ENCODE measurements around the gene MYT1. TPM values are rescaled to one million over a fixed set of nuclear protein-coding genes. Genes with fewer than 3 reads are reported as not detected.
"Not testable (repeated sequence)": the region's sequence is repeated elsewhere in the genome, so short reads cannot be mapped to it uniquely, and the experiment has no call there.

The MYT1 gene
- total RNA-seq, 2 donors from 2014 or later = 0.27 to 0.74 TPM

GRCh38 chr20:64177384-64177783, 13.1 kb downstream of the MYT1 start:
- H3K36me3 ChIP-seq = no peaks in the 10 kb centered on the region
- no peaks in the 10 kb centered on the region for H3K9me3 ChIP-seq
- DNase-seq (ENCODE audit: low spot score) = no peak
- intact Hi-C loops (cut with DNase I) = no loop called here
- no peaks in the 10 kb centered on the region for H3K4me1 ChIP-seq (replicated peaks)
- H3K27me3 ChIP-seq (replicated peaks; ENCODE audit: insufficient read depth) = no peaks in the 10 kb centered on the region
- no peak for TF ChIP-seq POLR2A (IDR thresholded peaks at IDR 0.05)
- no peak for TF ChIP-seq POLR2AphosphoS5 (IDR thresholded peaks at IDR 0.05)
- no peak for TF ChIP-seq CTCF (IDR thresholded peaks at IDR 0.05)
- 64% methylated on average over 8 of the region's 8 CpGs for WGBS
- H3K4me3 ChIP-seq = no peak overlapping the region
- H3K27ac ChIP-seq = no peak overlapping the region

- DNase-seq (ENCODE audit: low spot score) = no peak
- Histone ChIP-seq H3K4me3 (no peak overlapping the region), H3K27ac (no peak overlapping the region), H3K4me1 (replicated peaks) (no peaks in the 10 kb centered on the region), H3K27me3 (replicated peaks; ENCODE audit: insufficient read depth) (no peaks in the 10 kb centered on the region), H3K36me3 (no peaks in the 10 kb centered on the region), H3K9me3 (no peaks in the 10 kb centered on the region)
- 87% methylated on average over 4 of the region's 4 CpGs for WGBS
- no peak for TF ChIP-seq POLR2AphosphoS5 (IDR thresholded peaks at IDR 0.05)
- no peak for TF ChIP-seq POLR2A (IDR thresholded peaks at IDR 0.05)
- TF ChIP-seq CTCF (IDR thresholded peaks at IDR 0.05) = no peak
- intact Hi-C loops (cut with DNase I) = no loop called here
Measured at GRCh38 chr20:64177787-64178186, 13.5 kb downstream of the MYT1 start.

GRCh38 chr20:64178925-64179324, 14.7 kb downstream of the MYT1 start:
- H3K27ac ChIP-seq; H3K4me1 ChIP-seq (replicated peaks); H3K4me3 ChIP-seq; H3K36me3 ChIP-seq; H3K27me3 ChIP-seq (replicated peaks; ENCODE audit: insufficient read depth); intact Hi-C loops (cut with DNase I); DNase-seq (ENCODE audit: low spot score); H3K9me3 ChIP-seq: not testable (repeated sequence)
- WGBS = 96% methylated on average over 20 of the region's 20 CpGs

GRCh38 chr20:64179805-64180204, 15.6 kb downstream of the MYT1 start:
- WGBS = 95% methylated on average over 6 of the region's 6 CpGs
- H3K4me3 ChIP-seq = no peak overlapping the region
- no peak overlapping the region for H3K27ac ChIP-seq
- H3K4me1 ChIP-seq (replicated peaks) = no peaks in the 10 kb centered on the region
- DNase-seq (ENCODE audit: low spot score) = no peak
- H3K36me3 ChIP-seq = no peaks in the 10 kb centered on the region
- intact Hi-C loops (cut with DNase I) = no loop called here
- H3K27me3 ChIP-seq (replicated peaks; ENCODE audit: insufficient read depth) = no peaks in the 10 kb centered on the region
- TF ChIP-seq POLR2AphosphoS5 (IDR thresholded peaks at IDR 0.05) (no peak), CTCF (IDR thresholded peaks at IDR 0.05) (no peak), POLR2A (IDR thresholded peaks at IDR 0.05) (no peak)
- no peaks in the 10 kb centered on the region for H3K9me3 ChIP-seq

- H3K36me3 ChIP-seq = no peaks in the 10 kb centered on the region
- 77% methylated on average over 7 of the region's 7 CpGs for WGBS
- H3K4me3 ChIP-seq = no peak overlapping the region
- no peak overlapping the region for H3K27ac ChIP-seq
- intact Hi-C loops (cut with DNase I) = no loop called here
- no peaks in the 10 kb centered on the region for H3K9me3 ChIP-seq
- no peaks in the 10 kb centered on the region for H3K4me1 ChIP-seq (replicated peaks)
- no peaks in the 10 kb centered on the region for H3K27me3 ChIP-seq (replicated peaks; ENCODE audit: insufficient read depth)
- TF ChIP-seq CTCF (IDR thresholded peaks at IDR 0.05) (no peak), POLR2AphosphoS5 (IDR thresholded peaks at IDR 0.05) (no peak), POLR2A (IDR thresholded peaks at IDR 0.05) (no peak)
- DNase-seq (ENCODE audit: low spot score) = no peak
Measured at GRCh38 chr20:64180673-64181072, 16.4 kb downstream of the MYT1 start.
